Measurements from ENCODE around the gene LEFTY2.

Gene LEFTY2

GRCh38 chr1:225908013-225908640, 32.9 kb downstream of the LEFTY2 start:
- Histone ChIP-seq H3F3A (ENCODE audit: insufficient read depth) (no peaks in the 10 kb centered on the region), H2AFZ (ENCODE audit: low read depth, low read length, severe bottlenecking) (no peak overlapping the region), H3K4me2 (ENCODE audit: low read depth, low read length, poor library complexity, severe bottlenecking) (no peak overlapping the region), H3K36me3 (ENCODE audit: low read length) (no peaks in the 10 kb centered on the region), H4K20me1 (ENCODE audit: low read depth, low read length) (no peaks in the 10 kb centered on the region), H3K9ac (ENCODE audit: low read length) (no peak overlapping the region), H3K9me2 (replicated peaks; ENCODE audit: insufficient read depth, low read length) (no peaks in the 10 kb centered on the region), H3K27ac (ENCODE audit: low read depth, low read length) (no peak overlapping the region), H3K27me3 (ENCODE audit: low read length) (no peaks in the 10 kb centered on the region), H3K79me2 (ENCODE audit: insufficient read depth, low read length) (no peaks in the 10 kb centered on the region), H3K9me3 (ENCODE audit: insufficient read depth, low read length) (no peaks in the 10 kb centered on the region), H3K4me3 (ENCODE audit: insufficient read depth, low read length, poor library complexity, severe bottlenecking) (no peak overlapping the region)
- TF ChIP-seq CTCF (IDR thresholded peaks at IDR 0.05; ENCODE audit: insufficient read depth, low read length, poor library complexity, severe bottlenecking) (no peak), EZH2phosphoT487 (conservative IDR thresholded peaks at IDR 0.05; ENCODE audit: low read length) (no peak)

GRCh38 chr1:225907341-225907740, 33.7 kb downstream of the LEFTY2 start:
- H3K4me2 ChIP-seq (ENCODE audit: low read depth, low read length, poor library complexity, severe bottlenecking) = no peak overlapping the region
- no peaks in the 10 kb centered on the region for H3K9me3 ChIP-seq (ENCODE audit: insufficient read depth, low read length)
- H2AFZ ChIP-seq (ENCODE audit: low read depth, low read length, severe bottlenecking) = no peak overlapping the region
- H3K36me3 ChIP-seq (ENCODE audit: low read length) = no peaks in the 10 kb centered on the region
- no peaks in the 10 kb centered on the region for H3F3A ChIP-seq (ENCODE audit: insufficient read depth)
- no peak overlapping the region for H3K4me3 ChIP-seq (ENCODE audit: insufficient read depth, low read length, poor library complexity, severe bottlenecking)
- no peaks in the 10 kb centered on the region for H3K9me2 ChIP-seq (replicated peaks; ENCODE audit: insufficient read depth, low read length)
- no peak for TF ChIP-seq CTCF (IDR thresholded peaks at IDR 0.05; ENCODE audit: insufficient read depth, low read length, poor library complexity, severe bottlenecking)
- TF ChIP-seq EZH2phosphoT487 (conservative IDR thresholded peaks at IDR 0.05; ENCODE audit: low read length) = no peak
- no peaks in the 10 kb centered on the region for H3K79me2 ChIP-seq (ENCODE audit: insufficient read depth, low read length)
- no peak overlapping the region for H3K27ac ChIP-seq (ENCODE audit: low read depth, low read length)
- no peaks in the 10 kb centered on the region for H3K27me3 ChIP-seq (ENCODE audit: low read length)
- no peak overlapping the region for H3K9ac ChIP-seq (ENCODE audit: low read length)
- no peaks in the 10 kb centered on the region for H4K20me1 ChIP-seq (ENCODE audit: low read depth, low read length)

GRCh38 chr1:225906467-225906866, 34.6 kb downstream of the LEFTY2 start:
- no peaks in the 10 kb centered on the region for H3K36me3 ChIP-seq (ENCODE audit: low read length)
- H3K4me3 ChIP-seq (ENCODE audit: insufficient read depth, low read length, poor library complexity, severe bottlenecking) = no peak overlapping the region
- TF ChIP-seq CTCF (IDR thresholded peaks at IDR 0.05; ENCODE audit: insufficient read depth, low read length, poor library complexity, severe bottlenecking) (no peak), EZH2phosphoT487 (conservative IDR thresholded peaks at IDR 0.05; ENCODE audit: low read length) (no peak)
- H2AFZ ChIP-seq (ENCODE audit: low read depth, low read length, severe bottlenecking) = no peak overlapping the region
- H3K27ac ChIP-seq (ENCODE audit: low read depth, low read length) = no peak overlapping the region
- no peaks in the 10 kb centered on the region for H3K27me3 ChIP-seq (ENCODE audit: low read length)
- no peak overlapping the region for H3K4me2 ChIP-seq (ENCODE audit: low read depth, low read length, poor library complexity, severe bottlenecking)
- H3K9ac ChIP-seq (ENCODE audit: low read length) = no peak overlapping the region
- H3K79me2 ChIP-seq (ENCODE audit: insufficient read depth, low read length) = no peaks in the 10 kb centered on the region
- H4K20me1 ChIP-seq (ENCODE audit: low read depth, low read length) = no peaks in the 10 kb centered on the region
- no peaks in the 10 kb centered on the region for H3K9me2 ChIP-seq (replicated peaks; ENCODE audit: insufficient read depth, low read length)
- H3F3A ChIP-seq (ENCODE audit: insufficient read depth) = no peaks in the 10 kb centered on the region
- no peaks in the 10 kb centered on the region for H3K9me3 ChIP-seq (ENCODE audit: insufficient read depth, low read length)

Measured in SU-DHL-6 (cell line).